ENCODE results near the gene KLF11. TPM values are rescaled to one million over a fixed set of nuclear protein-coding genes. Genes with fewer than 3 reads are reported as not detected.

The KLF11 gene
- total and polyA plus RNA-seq, 2 donors (not counting 1 experiment from before 2014, with no cell fraction given) = 5.9 to 6.8 TPM

GRCh38 chr2:10028407-10028987 lies 14.9 kb upstream of the KLF11 start:
- TF ChIP-seq, protein P1, sequence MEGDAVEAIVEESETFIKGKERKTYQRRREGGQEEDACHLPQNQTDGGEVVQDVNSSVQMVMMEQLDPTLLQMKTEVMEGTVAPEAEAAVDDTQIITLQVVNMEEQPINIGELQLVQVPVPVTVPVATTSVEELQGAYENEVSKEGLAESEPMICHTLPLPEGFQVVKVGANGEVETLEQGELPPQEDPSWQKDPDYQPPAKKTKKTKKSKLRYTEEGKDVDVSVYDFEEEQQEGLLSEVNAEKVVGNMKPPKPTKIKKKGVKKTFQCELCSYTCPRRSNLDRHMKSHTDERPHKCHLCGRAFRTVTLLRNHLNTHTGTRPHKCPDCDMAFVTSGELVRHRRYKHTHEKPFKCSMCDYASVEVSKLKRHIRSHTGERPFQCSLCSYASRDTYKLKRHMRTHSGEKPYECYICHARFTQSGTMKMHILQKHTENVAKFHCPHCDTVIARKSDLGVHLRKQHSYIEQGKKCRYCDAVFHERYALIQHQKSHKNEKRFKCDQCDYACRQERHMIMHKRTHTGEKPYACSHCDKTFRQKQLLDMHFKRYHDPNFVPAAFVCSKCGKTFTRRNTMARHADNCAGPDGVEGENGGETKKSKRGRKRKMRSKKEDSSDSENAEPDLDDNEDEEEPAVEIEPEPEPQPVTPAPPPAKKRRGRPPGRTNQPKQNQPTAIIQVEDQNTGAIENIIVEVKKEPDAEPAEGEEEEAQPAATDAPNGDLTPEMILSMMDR (conservative IDR thresholded peaks at IDR 0.05 in 1 of 2, IDR thresholded peaks at IDR 0.05 in 1 of 2; ENCODE audit: low read depth in 1 of 2, low read length in 2 of 2) = peak in 1 of 2 donors; percentile 0
- no peak for TF ChIP-seq EZH2 (IDR thresholded peaks at IDR 0.05; ENCODE audit: low read length, missing control alignments)
- Histone ChIP-seq H3K27ac (ENCODE audit: insufficient read depth, low read length) (no peak overlapping the region), H3K9me3 (ENCODE audit: control insufficient read depth, insufficient read depth, low read depth, low read length) (no peaks in the 10 kb centered on the region), H3K36me3 (ENCODE audit: control insufficient read depth, insufficient read depth, low read length) (no peaks in the 10 kb centered on the region), H2AFZ (ENCODE audit: low read length) (no peak overlapping the region), H3K79me2 (ENCODE audit: control insufficient read depth, insufficient read depth, low read length) (no peaks in the 10 kb centered on the region), H3K4me3 (replicated peaks in 1 of 4; ENCODE audit: control extremely low read depth in 1 of 4, insufficient read depth in 1 of 4, low read depth in 3 of 4, low read length in 4 of 4) (no peak overlapping the region), H3K4me1 (ENCODE audit: control insufficient read depth, extremely low read depth, insufficient read depth, low read length) (no peaks in the 10 kb centered on the region), H3K27me3 (ENCODE audit: control insufficient read depth, insufficient read depth, low read length) (no peaks in the 10 kb centered on the region), H4K20me1 (ENCODE audit: control insufficient read depth, extremely low read depth, insufficient read depth, low read length) (no peaks in the 10 kb centered on the region), H3K9ac (ENCODE audit: insufficient read depth, low read length) (no peak overlapping the region), H3K4me2 (ENCODE audit: extremely low read depth, insufficient read depth, low read length) (no peak overlapping the region)
- DNase-seq (ENCODE audit: low read depth in 2 of 2) = no peak

DNA sequence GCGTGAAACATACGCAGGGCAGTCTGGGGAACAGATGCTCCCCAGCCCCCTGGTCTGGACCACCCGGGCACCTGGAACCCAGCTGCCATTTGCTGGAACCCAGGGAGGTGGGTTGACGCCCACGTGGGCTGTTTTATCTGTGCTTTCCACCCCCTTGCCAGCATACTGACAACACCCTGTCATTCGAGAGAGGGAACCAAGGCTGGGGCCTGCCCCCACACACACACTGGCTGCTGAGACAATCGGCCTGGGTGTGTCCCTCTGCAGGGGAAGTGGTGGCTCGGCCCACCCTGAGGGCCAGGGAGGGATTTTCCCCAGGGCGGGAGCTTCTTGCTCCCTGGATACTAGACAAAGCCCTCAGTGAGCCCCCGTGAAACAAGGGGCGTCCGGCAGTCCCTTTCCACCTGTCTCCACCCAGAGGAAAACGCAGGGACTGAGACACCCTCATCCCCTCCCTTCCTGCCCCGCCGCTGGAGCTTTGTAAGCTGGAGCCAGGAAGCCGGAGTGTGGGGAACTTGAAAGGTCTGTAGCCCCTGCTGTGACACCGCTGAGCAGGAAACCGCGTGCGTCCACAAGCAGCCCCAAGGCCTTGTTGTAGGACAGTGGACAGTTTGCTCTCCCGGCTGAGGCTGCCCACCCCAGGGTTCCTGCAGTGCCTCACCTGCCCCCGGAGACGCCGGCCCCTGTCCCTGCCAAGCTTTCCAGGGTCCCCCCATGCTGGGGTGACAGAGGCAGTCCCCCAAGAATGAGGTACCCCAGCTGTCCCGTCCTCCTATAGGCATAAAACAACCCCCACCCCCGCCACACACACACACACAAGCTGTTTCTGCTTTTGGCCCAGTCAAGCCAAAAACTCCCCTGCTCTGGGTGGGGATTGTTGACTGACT lies 14.1 kb upstream of the KLF11 start:
- Histone ChIP-seq H3K4me3 (replicated peaks in 1 of 4; ENCODE audit: control extremely low read depth in 1 of 4, insufficient read depth in 1 of 4, low read depth in 3 of 4, low read length in 4 of 4) (no peak overlapping the region), H4K20me1 (ENCODE audit: control insufficient read depth, extremely low read depth, insufficient read depth, low read length) (no peaks in the 10 kb centered on the region), H3K79me2 (ENCODE audit: control insufficient read depth, insufficient read depth, low read length) (no peaks in the 10 kb centered on the region), H3K4me2 (ENCODE audit: extremely low read depth, insufficient read depth, low read length) (no peak overlapping the region), H3K9me3 (ENCODE audit: control insufficient read depth, insufficient read depth, low read depth, low read length) (no peaks in the 10 kb centered on the region), H2AFZ (ENCODE audit: low read length) (no peak overlapping the region), H3K27me3 (ENCODE audit: control insufficient read depth, insufficient read depth, low read length) (no peaks in the 10 kb centered on the region), H3K27ac (ENCODE audit: insufficient read depth, low read length) (no peak overlapping the region), H3K4me1 (ENCODE audit: control insufficient read depth, extremely low read depth, insufficient read depth, low read length) (no peaks in the 10 kb centered on the region), H3K9ac (ENCODE audit: insufficient read depth, low read length) (no peak overlapping the region), H3K36me3 (ENCODE audit: control insufficient read depth, insufficient read depth, low read length) (no peaks in the 10 kb centered on the region)
- DNase-seq (ENCODE audit: low read depth in 2 of 2) = no peak
- TF ChIP-seq, protein P1 (conservative IDR thresholded peaks at IDR 0.05 in 1 of 2, IDR thresholded peaks at IDR 0.05 in 1 of 2; ENCODE audit: low read depth in 1 of 2, low read length in 2 of 2) = no peak
- TF ChIP-seq EZH2 (IDR thresholded peaks at IDR 0.05; ENCODE audit: low read length, missing control alignments) = no peak

DNA sequence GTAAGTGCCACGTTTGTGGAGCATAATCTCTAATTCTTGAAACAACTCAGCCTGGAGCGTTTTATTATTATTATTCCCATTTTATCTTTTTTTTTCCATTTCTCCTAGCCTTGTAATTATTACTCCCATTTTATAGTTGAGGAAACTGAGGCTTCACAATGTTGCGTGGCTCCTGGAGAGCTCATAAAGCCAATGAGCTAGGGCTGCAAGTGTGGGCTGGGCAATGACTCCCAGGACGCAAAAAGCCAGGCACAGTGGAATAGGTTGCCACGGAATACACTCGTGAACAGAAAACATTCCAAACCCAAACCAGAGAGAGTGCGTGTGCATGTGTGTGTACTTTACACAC lies 13.5 kb upstream of the KLF11 start:
- no peaks in the 10 kb centered on the region for H3K79me2 ChIP-seq (ENCODE audit: control insufficient read depth, insufficient read depth, low read length)
- no peak overlapping the region for H2AFZ ChIP-seq (ENCODE audit: low read length)
- DNase-seq (ENCODE audit: low read depth in 2 of 2) = no peak
- no peak overlapping the region for H3K27ac ChIP-seq (ENCODE audit: insufficient read depth, low read length)
- no peaks in the 10 kb centered on the region for H3K27me3 ChIP-seq (ENCODE audit: control insufficient read depth, insufficient read depth, low read length)
- H3K4me3 ChIP-seq (replicated peaks in 1 of 4; ENCODE audit: control extremely low read depth in 1 of 4, insufficient read depth in 1 of 4, low read depth in 3 of 4, low read length in 4 of 4) = no peak overlapping the region
- no peak overlapping the region for H3K9ac ChIP-seq (ENCODE audit: insufficient read depth, low read length)
- no peaks in the 10 kb centered on the region for H3K9me3 ChIP-seq (ENCODE audit: control insufficient read depth, insufficient read depth, low read depth, low read length)
- no peaks in the 10 kb centered on the region for H4K20me1 ChIP-seq (ENCODE audit: control insufficient read depth, extremely low read depth, insufficient read depth, low read length)
- no peaks in the 10 kb centered on the region for H3K36me3 ChIP-seq (ENCODE audit: control insufficient read depth, insufficient read depth, low read length)
- no peak overlapping the region for H3K4me2 ChIP-seq (ENCODE audit: extremely low read depth, insufficient read depth, low read length)
- no peaks in the 10 kb centered on the region for H3K4me1 ChIP-seq (ENCODE audit: control insufficient read depth, extremely low read depth, insufficient read depth, low read length)
- TF ChIP-seq, protein P1 (conservative IDR thresholded peaks at IDR 0.05 in 1 of 2, IDR thresholded peaks at IDR 0.05 in 1 of 2; ENCODE audit: low read depth in 1 of 2, low read length in 2 of 2) = no peak
- TF ChIP-seq EZH2 (IDR thresholded peaks at IDR 0.05; ENCODE audit: low read length, missing control alignments) = no peak
